ENCODE data around the gene LRRC75A. TPM values are rescaled to one million over a fixed set of nuclear protein-coding genes. Genes with fewer than 3 reads are reported as not detected.

LRRC75A gene
- polyA plus RNA-seq, 1 donor from 2014 or later: 1.7 TPM

- H3K4me3 Mint-ChIP-seq: peak overlapping the region in 1 of 4 donors; percentile 53
Measured at GRCh38 chr17:16470265-16470664, 21.7 kb downstream of the LRRC75A start.

DNA sequence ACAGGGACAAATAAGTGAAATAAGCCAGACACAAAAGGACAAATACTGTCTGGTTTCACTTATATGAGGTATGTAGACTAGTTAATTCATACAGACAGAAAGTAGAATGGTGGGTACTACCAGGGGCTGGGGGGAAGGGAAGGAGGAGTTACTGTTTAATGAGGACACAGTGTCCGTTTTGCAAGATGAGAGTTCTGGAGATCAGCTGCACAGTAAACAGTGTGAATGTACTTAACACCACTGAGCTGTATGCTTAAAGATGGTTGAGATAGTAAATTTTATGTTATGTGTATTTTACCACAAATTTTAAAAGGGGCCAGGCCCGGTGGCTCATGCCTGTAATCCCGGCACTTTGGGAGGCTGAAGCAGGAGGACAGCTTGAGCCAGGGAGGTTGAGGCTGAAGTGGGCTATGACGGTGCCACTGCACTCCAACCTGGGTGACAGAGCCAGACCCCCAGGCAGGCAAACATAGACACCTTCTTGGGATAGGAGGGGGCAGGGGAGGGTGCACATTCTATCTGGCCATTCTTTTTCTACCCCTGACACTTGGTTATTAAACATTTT is 23.5 kb downstream of the LRRC75A start:
- Mint-ChIP-seq H3K36me3 (peaks cover 3% of the 10 kb centered on the region), H3K4me3 (no peak overlapping the region), H3K27me3 (no peaks in the 10 kb centered on the region), H3K27ac (no peak overlapping the region), H3K9me3 (no peaks in the 10 kb centered on the region), H3K4me1 (no peaks in the 10 kb centered on the region)

More at GRCh38 chr17:16470265-16470664, 21.7 kb downstream of the LRRC75A start:
- H3K36me3 Mint-ChIP-seq: peaks cover 3% of the 10 kb centered on the region
- H3K27ac Mint-ChIP-seq: no peak overlapping the region
- no peaks in the 10 kb centered on the region for H3K9me3 Mint-ChIP-seq
- H3K27me3 Mint-ChIP-seq: no peaks in the 10 kb centered on the region
- no peaks in the 10 kb centered on the region for H3K4me1 Mint-ChIP-seq

- H3K4me3 Mint-ChIP-seq: no peak overlapping the region
- no peaks in the 10 kb centered on the region for H3K27me3 Mint-ChIP-seq
- H3K9me3 Mint-ChIP-seq: no peaks in the 10 kb centered on the region
- no peaks in the 10 kb centered on the region for H3K4me1 Mint-ChIP-seq
- H3K27ac Mint-ChIP-seq: no peak overlapping the region
- peaks cover 3% of the 10 kb centered on the region for H3K36me3 Mint-ChIP-seq
Measured at GRCh38 chr17:16467886-16468285, 24.1 kb downstream of the LRRC75A start.

DNA sequence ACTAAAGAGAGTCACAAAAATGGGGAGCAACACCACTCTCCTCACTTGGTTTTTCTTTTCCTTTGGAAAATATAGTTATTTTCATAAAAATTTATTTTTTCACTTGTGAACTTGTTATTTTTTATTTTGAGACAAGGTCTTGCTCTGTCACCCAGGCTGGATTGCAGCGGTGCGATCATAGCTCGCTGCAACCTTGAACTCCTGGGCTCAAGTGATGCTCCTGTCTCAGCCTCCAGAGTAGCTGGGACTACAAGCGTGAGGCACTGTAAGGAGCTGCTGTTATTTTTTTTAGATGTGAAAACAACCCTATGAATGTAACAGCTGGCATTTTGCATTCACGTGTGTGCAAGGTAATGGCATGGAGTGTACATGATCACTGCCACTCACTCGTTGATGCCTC is 24.9 kb downstream of the LRRC75A start:
- H3K27me3 Mint-ChIP-seq: no peaks in the 10 kb centered on the region
- no peaks in the 10 kb centered on the region for H3K9me3 Mint-ChIP-seq
- no peak overlapping the region for H3K4me3 Mint-ChIP-seq
- H3K36me3 Mint-ChIP-seq: peaks cover 3% of the 10 kb centered on the region
- H3K27ac Mint-ChIP-seq: no peak overlapping the region
- H3K4me1 Mint-ChIP-seq: no peaks in the 10 kb centered on the region

GRCh38 chr17:16466407-16466806 is 25.6 kb downstream of the LRRC75A start:
- Mint-ChIP-seq H3K36me3 (peaks cover 2% of the 10 kb centered on the region), H3K9me3 (no peaks in the 10 kb centered on the region), H3K27ac (no peak overlapping the region), H3K4me1 (no peaks in the 10 kb centered on the region), H3K4me3 (no peak overlapping the region), H3K27me3 (no peaks in the 10 kb centered on the region)

DNA sequence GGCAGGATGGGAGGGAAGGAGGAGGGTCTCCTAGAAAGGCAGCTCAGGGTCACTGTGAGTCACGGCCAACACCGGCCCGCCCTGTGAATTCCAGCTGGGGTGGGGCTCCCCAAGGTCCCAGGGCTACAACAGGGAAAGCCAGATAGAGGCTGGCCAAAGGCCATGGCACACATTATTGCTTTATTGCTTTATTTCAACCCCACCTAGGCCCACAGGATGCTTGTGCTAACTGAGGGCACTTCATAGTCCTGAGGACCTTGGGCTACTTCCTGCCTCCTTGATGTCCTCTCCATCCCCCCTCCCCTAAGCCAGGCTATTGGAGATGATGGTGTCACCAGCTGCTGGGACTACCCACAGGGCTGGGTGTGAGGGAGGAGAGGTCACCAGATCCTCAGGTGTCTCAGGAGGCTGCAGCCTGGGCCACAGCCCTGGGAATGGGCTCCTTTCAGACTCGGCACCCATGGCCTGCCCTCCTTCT is 26.1 kb downstream of the LRRC75A start:
- no peaks in the 10 kb centered on the region for H3K9me3 Mint-ChIP-seq
- no peaks in the 10 kb centered on the region for H3K4me1 Mint-ChIP-seq

DNA sequence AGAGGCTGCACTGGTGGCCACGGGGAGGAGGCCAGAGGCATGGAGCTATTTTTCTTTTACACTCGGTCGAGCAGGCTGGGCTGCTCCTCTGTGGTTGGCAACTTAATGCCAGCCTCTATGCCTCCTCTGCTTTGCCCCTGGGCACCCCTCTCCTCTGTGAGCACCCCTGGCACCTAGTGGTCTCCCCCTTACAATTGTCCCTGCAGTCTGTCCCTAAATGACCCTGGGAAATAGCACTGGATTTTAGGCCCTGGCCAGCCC is 27.0 kb downstream of the LRRC75A start:
- Mint-ChIP-seq H3K9me3 (no peaks in the 10 kb centered on the region), H3K4me3 (no peak overlapping the region), H3K27ac (no peak overlapping the region), H3K4me1 (no peaks in the 10 kb centered on the region), H3K27me3 (no peaks in the 10 kb centered on the region), H3K36me3 (peaks cover 3% of the 10 kb centered on the region)

More for the DNA sequence above, 26.1 kb downstream of the LRRC75A start:
- H3K4me3 Mint-ChIP-seq: no peak overlapping the region
- H3K36me3 Mint-ChIP-seq: peaks cover 3% of the 10 kb centered on the region
- H3K27ac Mint-ChIP-seq: no peak overlapping the region
- H3K27me3 Mint-ChIP-seq: no peaks in the 10 kb centered on the region

DNA sequence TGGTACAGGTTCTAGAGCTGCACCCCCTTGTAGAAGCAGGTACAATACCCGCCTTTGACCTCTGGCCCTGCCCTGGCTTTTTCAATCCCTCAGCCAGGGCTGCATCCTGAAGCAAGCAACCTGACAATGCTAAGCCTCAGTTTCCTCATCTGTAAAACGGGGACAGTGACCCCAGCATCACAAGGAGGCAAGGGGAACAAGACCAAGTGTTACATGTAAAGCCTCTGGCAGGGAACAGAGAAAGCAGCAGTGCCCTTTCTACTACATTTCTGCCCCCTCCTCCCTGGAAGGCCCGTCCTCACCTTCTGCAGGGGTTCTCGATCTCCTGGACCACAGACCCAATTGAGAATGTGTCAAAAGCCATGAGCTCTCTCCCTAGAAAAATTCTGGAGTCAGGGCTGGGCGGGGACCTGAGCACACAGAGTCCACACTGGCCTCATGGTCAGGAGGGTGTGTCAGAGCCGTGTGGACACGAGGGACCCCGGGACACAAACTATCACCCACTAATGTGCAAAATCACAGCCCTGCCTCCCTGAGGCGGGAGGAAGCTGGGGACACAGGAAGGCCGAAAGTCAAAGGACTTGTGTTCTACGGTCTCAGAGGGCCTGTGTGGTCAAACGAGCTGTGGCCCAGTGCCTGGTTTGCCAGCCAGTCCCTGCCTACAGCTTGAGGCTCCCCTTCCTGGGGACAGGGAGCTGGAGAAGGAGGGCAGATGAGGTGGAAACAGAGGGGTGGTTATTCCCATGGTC is 27.5 kb downstream of the LRRC75A start:
- no peaks in the 10 kb centered on the region for H3K9me3 Mint-ChIP-seq
- no peak overlapping the region for H3K4me3 Mint-ChIP-seq
- no peak overlapping the region for H3K27ac Mint-ChIP-seq
- no peaks in the 10 kb centered on the region for H3K4me1 Mint-ChIP-seq
- H3K27me3 Mint-ChIP-seq: no peaks in the 10 kb centered on the region
- peaks cover 3% of the 10 kb centered on the region for H3K36me3 Mint-ChIP-seq

GRCh38 chr17:16463358-16464302 is 28.4 kb downstream of the LRRC75A start:
- Mint-ChIP-seq H3K9me3 (no peaks in the 10 kb centered on the region), H3K4me1 (peaks cover 0 to 1% (median 0%) of the 10 kb centered on the region in 3 donors), H3K4me3 (no peak overlapping the region), H3K36me3 (peaks cover 3% of the 10 kb centered on the region), H3K27ac (no peak overlapping the region), H3K27me3 (no peaks in the 10 kb centered on the region)

- Mint-ChIP-seq H3K9me3 (no peaks in the 10 kb centered on the region), H3K36me3 (peaks cover 3% of the 10 kb centered on the region), H3K4me3 (no peak overlapping the region), H3K4me1 (peaks cover 0 to 1% (median 0%) of the 10 kb centered on the region in 3 donors), H3K27ac (no peak overlapping the region), H3K27me3 (no peaks in the 10 kb centered on the region)
Measured at GRCh38 chr17:16462070-16462864, 29.7 kb downstream of the LRRC75A start.

DNA sequence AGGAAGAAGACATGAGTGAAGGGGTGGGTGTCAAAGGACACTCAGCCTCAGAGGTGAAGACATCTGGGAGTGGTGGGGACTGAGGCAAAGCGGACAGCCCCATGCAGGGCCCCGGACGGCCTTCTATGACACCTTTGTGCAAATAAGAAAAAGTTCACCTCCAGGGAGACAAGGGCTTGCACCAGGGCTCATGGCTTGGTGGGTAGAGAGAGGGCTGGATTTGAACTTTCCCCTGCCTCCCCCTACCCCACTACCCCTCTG is 30.5 kb downstream of the LRRC75A start:
- peaks cover 3% of the 10 kb centered on the region for H3K36me3 Mint-ChIP-seq
- H3K4me1 Mint-ChIP-seq: peaks cover 0 to 1% (median 0%) of the 10 kb centered on the region in 3 donors
- no peaks in the 10 kb centered on the region for H3K27me3 Mint-ChIP-seq
- no peak overlapping the region for H3K4me3 Mint-ChIP-seq
- no peaks in the 10 kb centered on the region for H3K9me3 Mint-ChIP-seq
- no peak overlapping the region for H3K27ac Mint-ChIP-seq

- Mint-ChIP-seq H3K27me3 (no peaks in the 10 kb centered on the region), H3K4me1 (peaks cover 0 to 1% (median 0%) of the 10 kb centered on the region in 3 donors), H3K27ac (no peak overlapping the region), H3K9me3 (no peaks in the 10 kb centered on the region), H3K36me3 (peaks cover 3% of the 10 kb centered on the region), H3K4me3 (no peak overlapping the region)
Measured at GRCh38 chr17:16460796-16461605, 31.0 kb downstream of the LRRC75A start.

DNA sequence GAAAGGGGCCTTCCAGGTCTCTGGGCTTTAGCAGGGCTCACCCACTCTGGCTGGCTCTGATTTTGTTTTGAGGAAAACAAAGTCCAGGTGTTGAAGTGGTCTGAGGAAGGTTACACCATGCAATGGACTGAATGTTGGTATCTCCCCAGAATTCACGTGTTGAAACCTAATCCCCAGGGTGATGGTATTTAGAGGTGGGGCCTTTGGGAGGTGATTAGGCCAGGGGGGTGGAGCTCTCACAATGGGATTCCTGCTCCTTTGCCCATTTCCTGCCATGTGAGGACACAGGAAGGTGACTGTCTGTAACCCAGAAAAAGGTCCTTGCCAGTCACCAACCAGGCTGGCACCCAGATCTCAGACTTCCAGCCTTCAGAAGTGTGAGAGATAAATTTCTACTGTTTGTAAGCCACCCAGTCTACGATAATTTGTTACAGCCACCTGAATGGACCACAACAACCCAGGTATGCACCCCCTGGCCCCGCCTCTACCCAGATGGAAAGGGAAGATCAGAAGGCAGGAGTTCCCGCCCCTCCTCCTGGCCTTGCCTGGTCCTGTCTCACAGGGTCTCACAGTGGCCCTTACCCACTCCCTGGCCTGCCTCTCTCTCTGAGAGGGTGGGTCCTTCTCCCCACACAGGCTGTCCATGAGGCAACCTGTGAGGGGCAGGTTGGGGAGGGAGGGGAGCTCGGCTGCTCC is 32.0 kb downstream of the LRRC75A start:
- peaks cover 0 to 1% (median 0%) of the 10 kb centered on the region in 3 donors for H3K4me1 Mint-ChIP-seq
- no peaks in the 10 kb centered on the region for H3K9me3 Mint-ChIP-seq
- no peak overlapping the region for H3K27ac Mint-ChIP-seq
- H3K27me3 Mint-ChIP-seq: no peaks in the 10 kb centered on the region
- H3K4me3 Mint-ChIP-seq: no peak overlapping the region
- peaks cover 3% of the 10 kb centered on the region for H3K36me3 Mint-ChIP-seq

GRCh38 chr17:16459271-16459670 is 32.7 kb downstream of the LRRC75A start:
- Mint-ChIP-seq H3K27me3 (no peaks in the 10 kb centered on the region), H3K4me3 (peak overlapping the region in 1 of 4 donors; percentile 13), H3K9me3 (no peaks in the 10 kb centered on the region), H3K4me1 (peaks cover 0 to 1% (median 0%) of the 10 kb centered on the region in 3 donors), H3K36me3 (peaks cover 3% of the 10 kb centered on the region), H3K27ac (no peak overlapping the region)
